K562 (cell line): ENCODE data around the gene NUB1. TPM values are rescaled to one million over a fixed set of nuclear protein-coding genes. Genes with fewer than 3 reads are reported as not detected.

Experiments used
- ATAC-seq: fragments of 200-7000 bp; cut with Tn5 transposase; 3 replicates; pipeline ENCODE4 v1.9.1; 2020; ENCODE audit warnings: moderate library complexity
- BruUV-seq: library from RNA; stranded (reverse); fragments of 400-500 nt; replicated peaks from 2 replicates; lab custom pipeline; 2021; lab: Mats Ljungman, UMichigan
- CTCF ChIA-PET: fragments of 300-600 bp; formaldehyde crosslinking; extraction: SDS; loops from one replicate; lab custom pipeline; 2021; ENCODE audit warnings: low intra/inter-chr PET ratio; lab: Yijun Ruan, JAX
- POLR2A ChIA-PET: fragments of 300-600, 350-650 bp; sonication (Branson Sonifier 250); formaldehyde crosslinking; extraction: SDS; loops from one replicate; lab custom pipeline; 2021; ENCODE audit warnings: antibody characterized with exemption, inconsistent platforms; lab: Yijun Ruan, JAX
- DNase-seq, 4 experiments: peaks; one replicate each; pipeline versions ENCODE4 v3.0.0 to v3.0.0-alpha.2; 2011 to 2018; ENCODE audit warnings: low spot score in 3 of 4, mixed read lengths in 3 of 4; ENCODE audit errors: extremely low read depth in 1 of 4
- FAIRE-seq: peaks from 2 replicates; lab custom pipeline; 2011; peaks lifted over from hg19 to GRCh38; lab: Jason Lieb, UNC
- H2AFZ ChIP-seq: 2 replicates; pipeline ENCODE4 v1.6.0; 2011; ENCODE audit warnings: low read depth, low read length, control low read depth, inconsistent platforms
- H3K27ac ChIP-seq: fragments of 200-600 bp; 3 replicates; pipeline ENCODE4 v1.8.0; 2011; ENCODE audit warnings: low read depth, mild to moderate bottlenecking, control low read depth, inconsistent platforms, low read length, moderate library complexity, mixed read lengths; ENCODE audit errors: extremely low read depth
- H3K27me3 ChIP-seq, 2 experiments: fragments of 300-600 bp in 1 of 2; 2 replicates in 1 of 2; 3 replicates in 1 of 2; pipeline versions ENCODE4 v1.6.0 to v1.8.0; 2011; ENCODE audit warnings: inconsistent platforms in 2 of 2, low read length in 2 of 2, mild to moderate bottlenecking in 1 of 2, mixed read lengths in 1 of 2, moderate library complexity in 1 of 2; ENCODE audit not compliant: control insufficient read depth in 2 of 2, insufficient read depth in 2 of 2
- H3K36me3 ChIP-seq: fragments of 300-600 bp; 3 replicates; pipeline ENCODE4 v1.8.0; 2011; ENCODE audit warnings: mild to moderate bottlenecking, low read length, inconsistent platforms; ENCODE audit not compliant: control insufficient read depth, insufficient read depth
- H3K4me1 ChIP-seq, 2 experiments: fragments of 200-600 bp in 1 of 2; replicated peaks in 1 of 2; 2 replicates in 1 of 2; 3 replicates in 1 of 2; pipeline versions ENCODE4 v1.5.1 to v1.8.0; 2011; ENCODE audit warnings: inconsistent platforms in 2 of 2, low read length in 2 of 2, mild to moderate bottlenecking in 1 of 2, mixed read lengths in 1 of 2, moderate library complexity in 1 of 2; ENCODE audit not compliant: control insufficient read depth in 2 of 2, insufficient read depth in 2 of 2
- H3K4me2 ChIP-seq: 2 replicates; pipeline ENCODE4 v1.6.1; 2011; ENCODE audit warnings: low read length, control low read depth, inconsistent platforms, mixed read lengths; ENCODE audit not compliant: insufficient read depth
- H3K4me3 ChIP-seq: fragments of 200-600 bp; sonication (generic), shearing (Covaris generic); 2 replicates; pipeline ENCODE4 v1.5.1; 2016; ENCODE audit warnings: control low read depth, inconsistent platforms
- H3K79me2 ChIP-seq: fragments of 200-600 bp; 3 replicates; pipeline ENCODE4 v1.8.0; 2011; ENCODE audit warnings: low read length, inconsistent platforms; ENCODE audit not compliant: control insufficient read depth, insufficient read depth
- H3K9ac ChIP-seq, 2 experiments: 2 replicates each; pipeline versions ENCODE4 v1.6.0 to v1.6.1; 2011; ENCODE audit warnings: low read depth in 2 of 2, low read length in 2 of 2, control low read depth in 1 of 2, inconsistent platforms in 1 of 2, mild to moderate bottlenecking in 1 of 2, mixed read lengths in 1 of 2; ENCODE audit not compliant: insufficient read depth in 1 of 2
- H3K9me1 ChIP-seq: one replicate; pipeline ENCODE4 v1.6.0; 2011; ENCODE audit warnings: inconsistent platforms, mild to moderate bottlenecking, low read length, moderate library complexity; ENCODE audit not compliant: control insufficient read depth, insufficient read depth
- H3K9me3 ChIP-seq: replicated peaks from 2 replicates; pipeline ENCODE4 v1.5.1; 2011; ENCODE audit warnings: low read depth, low read length, inconsistent platforms; ENCODE audit not compliant: control insufficient read depth, insufficient read depth
- H4K20me1 ChIP-seq: replicated peaks from 2 replicates; pipeline ENCODE4 v1.6.1; 2011; ENCODE audit warnings: low read length, inconsistent platforms, mixed read lengths; ENCODE audit not compliant: control insufficient read depth, insufficient read depth
- ATF3 ChIP-seq, 2 experiments: fragments of 450-650 bp in 1 of 2; sonication (generic) in 1 of 2; formaldehyde crosslinking in 1 of 2; IDR thresholded peaks in 1 of 2; conservative IDR thresholded peaks in 1 of 2; 2 replicates each; pipeline versions ENCODE4 v1.6.1 to v1.8.1; 2016 to 2023; ENCODE audit warnings: mild to moderate bottlenecking in 2 of 2, moderate library complexity in 2 of 2, inconsistent platforms in 1 of 2, missing genetic modification reagents in 1 of 2
- BRF2 ChIP-seq: IDR thresholded peaks from 3 replicates; pipeline ENCODE4 v1.6.1; 2011; ENCODE audit warnings: borderline replicate concordance, mild to moderate bottlenecking; ENCODE audit not compliant: insufficient read length, insufficient read depth
- CREM ChIP-seq: IDR thresholded peaks from 2 replicates; pipeline ENCODE4 v1.6.1; 2014; ENCODE audit warnings: antibody characterized with exemption, low read depth
- ETS1 ChIP-seq: conservative IDR thresholded peaks from 2 replicates; pipeline ENCODE4 v1.6.1; 2011; ENCODE audit warnings: low read depth, mild to moderate bottlenecking, low read length; ENCODE audit not compliant: control insufficient read depth
- JUNB ChIP-seq: fragments of 450-650 bp; formaldehyde crosslinking; conservative IDR thresholded peaks from 2 replicates; pipeline ENCODE4 v1.4.0; 2020; ENCODE audit warnings: mild to moderate bottlenecking
- KLF13 ChIP-seq: fragments of 450-650 bp; IDR thresholded peaks from 2 replicates; pipeline ENCODE4 v1.6.1; 2016; ENCODE audit warnings: missing genetic modification characterization, low read depth, mild to moderate bottlenecking, missing compliant biosample characterization, moderate library complexity, borderline replicate concordance
- MITF ChIP-seq: IDR thresholded peaks from 2 replicates; pipeline ENCODE4 v1.6.1; 2014; ENCODE audit warnings: antibody characterized with exemption
- RBM17 ChIP-seq: fragments of 200-400 bp; formaldehyde crosslinking; IDR thresholded peaks from 2 replicates; pipeline ENCODE4 v1.6.1; 2017; ENCODE audit warnings: low read depth, mild to moderate bottlenecking, low read length, borderline replicate concordance
- ZBTB11 ChIP-seq, 3 experiments: fragments of 200-800 bp in 1 of 3; fragments of 250-450 bp in 1 of 3; fragments of 450-650 bp in 1 of 3; sonication (Bioruptor Pico) in 1 of 3; sonication (Bioruptor generic) in 1 of 3; formaldehyde crosslinking in 1 of 3; IDR thresholded peaks; 2 replicates each; pipeline versions ENCODE4 v1.6.1 to v1.8.0; 2016 to 2022; ENCODE audit warnings: mild to moderate bottlenecking in 2 of 3, missing genetic modification characterization in 2 of 3, missing compliant biosample characterization in 1 of 3, moderate library complexity in 1 of 3
- ZSCAN32 ChIP-seq: fragments of 450-650 bp; formaldehyde crosslinking; IDR thresholded peaks from 2 replicates; pipeline ENCODE4 v1.4.0; 2020; ENCODE audit warnings: mild to moderate bottlenecking, moderate library complexity
- WGBS: fragments of 100-300 bp; shearing (Covaris generic); methylation state at CpG from one replicate; pipeline ENCODE4 v1.1.6; 2016; ENCODE audit warnings: low coverage, mixed read lengths; ENCODE audit not compliant: insufficient coverage; ENCODE audit errors: missing lambda C conversion rate; 5-methylcytosine and 5-hydroxymethylcytosine counted together
- in situ Hi-C: fragments of 300-500 bp; cut with MboI; formaldehyde crosslinking; loops from 4 replicates; pipeline ENCODE4 v1.15.0; 2018; ENCODE audit warnings: inconsistent platforms, mixed read lengths
- intact Hi-C: fragments of 100-400 bp; cut with micrococcal nuclease; formaldehyde crosslinking; loops from 2 replicates; pipeline ENCODE4 v1.14.2; 2022
- polyA plus RNA-seq, 8 experiments: library from polyadenylated mRNA; depleted of rRNA in 4 of 8; stranded (reverse) in 5 of 8; unstranded in 3 of 8; fragments of >200 nt; fragmentation: Nextera tagmentation in 2 of 8; fragmentation: Illumina TruSeq in 1 of 8; extraction: Ambion mirVana in 2 of 8; extraction: Trizol in 1 of 8; gene quantifications; 2 replicates each; pipeline versions ENCODE4 v1.2.1 to v1.2.3, GENCODE V29; 2011 to 2014; ENCODE audit warnings: inconsistent platforms in 1 of 8, missing spikeins in 1 of 8
- total RNA-seq, 7 experiments: library from RNA; depleted of rRNA in 6 of 7; stranded (reverse); fragments of >200 nt in 6 of 7; fragmentation: Illumina TruSeq in 2 of 7; extraction: Trizol in 2 of 7; gene quantifications; 2 replicates each; pipeline versions ENCODE4 v1.2.1 to v1.2.3, GENCODE V29; 2011 to 2021; ENCODE audit warnings: low replicate concordance in 1 of 7

NUB1 gene
- total and polyA plus RNA-seq, 9 of the 15 experiments (the other 6 are each of a cell fraction or from before 2014, with no cell fraction given): 43.2 to 159 (median 85.2) TPM

GRCh38 chr7:151375530-151376217 lies 34.1 kb downstream of the NUB1 start:
- no peak for DNase-seq
- in situ Hi-C loops: no loop called here
- Histone ChIP-seq H3K4me1 (peaks cover 0 to 28% of the 10 kb centered on the region in 2 experiments; a peak in 3 of 5 replicates), H3K4me2 (no peak overlapping the region), H3K36me3 (peaks cover 40% of the 10 kb centered on the region; the same call in 1 of the 3 replicates), H3K4me3 (no peak overlapping the region), H3K79me2 (no peaks in the 10 kb centered on the region), H3K9me1 (no peaks in the 10 kb centered on the region), H3K27ac (no peak overlapping the region), H3K27me3 (no peaks in the 10 kb centered on the region), H3K9me3 (no peaks in the 10 kb centered on the region), H2AFZ (no peak overlapping the region), H3K9ac (peak overlapping the region in 1 of 2 experiments; percentile 45; a peak in 1 of 4 replicates), H4K20me1 (0 out of 2 replicates have a peak, but pooled peaks cover 5% of the 10 kb centered on the region)
- POLR2A ChIA-PET: no interaction called here
- no peak for FAIRE-seq
- 58% methylated on average over 10 of the region's 10 CpGs for WGBS
- CTCF ChIA-PET: no interaction called here
- intact Hi-C loops: no loop called here
- no peak for ATAC-seq
- no TSS peak for BruUV-seq
- TF ChIP-seq ZBTB11 (CRISPR knock-in tag; IDR thresholded peaks at IDR 0.05) (no peak), BRF2 (no peak), KLF13 (no peak), CREM (no peak), ZSCAN32 (no peak), RBM17 (no peak), ATF3 (IDR thresholded peaks at IDR 0.05) (no peak), ATF3 (CRISPR knock-in tag; conservative IDR thresholded peaks at IDR 0.05) (no peak), ETS1 (no peak), MITF (no peak), JUNB (CRISPR knock-in tag) (no peak)
